Testis (tissue), 3 donors: ENCODE results near the gene ZNF268. TPM values are rescaled to one million over a fixed set of nuclear protein-coding genes. Genes with fewer than 3 reads are reported as not detected.

ENCODE experiments used
- DNase-seq: peaks from one replicate; pipeline ENCODE4 v3.0.0-alpha.2; 2019
- H3K27ac ChIP-seq, 2 donors: fragments of 200-600 bp; sonication (generic); one replicate each; pipeline ENCODE4 v1.5.1; 2019
- H3K27me3 ChIP-seq: fragments of 200-600 bp; sonication (generic); one replicate; pipeline ENCODE4 v1.5.1; 2019
- H3K36me3 ChIP-seq: fragments of 200-600 bp; sonication (generic); one replicate; pipeline ENCODE4 v1.5.1; 2017; ENCODE audit warnings: low read depth; ENCODE audit errors: missing control alignments
- H3K4me1 ChIP-seq: fragments of 200-600 bp; sonication (generic); one replicate; pipeline ENCODE4 v1.5.1; 2019
- H3K4me3 ChIP-seq, 2 donors: fragments of 200-600 bp; sonication (generic); one replicate each; pipeline ENCODE4 v1.5.1; 2017 to 2019
- H3K9me3 ChIP-seq: fragments of 200-600 bp; sonication (generic); one replicate; pipeline ENCODE4 v1.5.1; 2017
- CTCF ChIP-seq, 3 experiments: fragments of 450-650 bp in 2 of 3; fragments of 200-600 bp in 1 of 3; sonication (generic) in 1 of 3; IDR thresholded peaks; one replicate each; pipeline ENCODE4 v1.5.1; 2016 to 2019; ENCODE audit warnings: antibody characterized with exemption in 3 of 3, mild to moderate bottlenecking in 2 of 3, moderate library complexity in 1 of 3
- POLR2A ChIP-seq: fragments of 450-650 bp; IDR thresholded peaks from one replicate; pipeline ENCODE4 v1.6.1; 2017; ENCODE audit warnings: antibody characterized with exemption, mild to moderate bottlenecking, moderate library complexity
- WGBS, 2 donors: methylation state at CpG; one replicate each; pipeline ENCODE4 v1.1.5; 2018; 5-methylcytosine and 5-hydroxymethylcytosine counted together
- intact Hi-C: fragments of 100-400 bp; cut with DNase I; formaldehyde crosslinking; loops from one replicate; pipeline ENCODE4 v1.15.1; 2023; ENCODE audit warnings: low total_unique reads
- polyA plus RNA-seq: library from polyadenylated mRNA; stranded (reverse); fragments of 350-450 nt; fragmentation: Illumina TruSeq; extraction: RNeasy Lipid Tissue Mini Kit (QIAGEN cat#74804); gene quantifications from one replicate; pipeline ENCODE4 v1.2.3, GENCODE V29; 2014; ENCODE audit warnings: low read depth, low replicate concordance; ENCODE audit not compliant: insufficient read depth
- total RNA-seq, 2 donors: library from RNA; depleted of rRNA; stranded (reverse); fragments of >200 nt; gene quantifications; one replicate each; pipeline ENCODE4 v1.2.3, GENCODE V29; 2016

The ZNF268 gene
- total and polyA plus RNA-seq, 3 donors from 2014 or later, result 6.9 to 20.4 (median 18.6) TPM

GRCh38 chr12:133231001-133231400 is 49.7 kb downstream of the ZNF268 start:
- no peaks in the 10 kb centered on the region for H3K36me3 ChIP-seq
- no peaks in the 10 kb centered on the region for H3K4me1 ChIP-seq
- intact Hi-C loops, result no loop called here
- no peak overlapping the region for H3K4me3 ChIP-seq
- WGBS, 2 donors, result 81 to 84% methylated on average over 3 of the region's 3 CpGs
- no peaks in the 10 kb centered on the region for H3K9me3 ChIP-seq
- H3K27me3 ChIP-seq, result no peaks in the 10 kb centered on the region
- no peak overlapping the region for H3K27ac ChIP-seq
- TF ChIP-seq POLR2A (no peak), CTCF (IDR thresholded peaks at IDR 0.05) (no peak)
- DNase-seq, result no peak

- DNase-seq, result no peak
- no peak overlapping the region for H3K27ac ChIP-seq
- WGBS, 2 donors, result 83 to 84% methylated on average over 6 of the region's 6 CpGs
- no peak for TF ChIP-seq CTCF (IDR thresholded peaks at IDR 0.05)
- TF ChIP-seq POLR2A, result no peak
- no peaks in the 10 kb centered on the region for H3K4me1 ChIP-seq
- H3K9me3 ChIP-seq, result no peaks in the 10 kb centered on the region
- no peaks in the 10 kb centered on the region for H3K36me3 ChIP-seq
- intact Hi-C loops, result no loop called here
- no peak overlapping the region for H3K4me3 ChIP-seq
- H3K27me3 ChIP-seq, result no peaks in the 10 kb centered on the region
Measured at GRCh38 chr12:133233006-133233405, 51.7 kb downstream of the ZNF268 start.

GRCh38 chr12:133233993-133234564 is 52.8 kb downstream of the ZNF268 start:
- no peak for DNase-seq
- no peak overlapping the region for H3K4me3 ChIP-seq
- H3K4me1 ChIP-seq, result no peaks in the 10 kb centered on the region
- intact Hi-C loops, result no loop called here
- no peaks in the 10 kb centered on the region for H3K27me3 ChIP-seq
- no peaks in the 10 kb centered on the region for H3K36me3 ChIP-seq
- 83 to 84% methylated on average over 15 to 16 of the region's 18 CpGs for WGBS, 2 donors
- no peak overlapping the region for H3K27ac ChIP-seq
- H3K9me3 ChIP-seq, result no peaks in the 10 kb centered on the region
- TF ChIP-seq POLR2A (no peak), CTCF (IDR thresholded peaks at IDR 0.05) (no peak)

GRCh38 chr12:133234971-133235370 is 53.7 kb downstream of the ZNF268 start:
- TF ChIP-seq POLR2A (no peak), CTCF (IDR thresholded peaks at IDR 0.05) (no peak)
- no peak overlapping the region for H3K27ac ChIP-seq
- intact Hi-C loops, result no loop called here
- DNase-seq, result no peak
- no peaks in the 10 kb centered on the region for H3K9me3 ChIP-seq
- H3K4me3 ChIP-seq, result peak overlapping the region; percentile 18 to 55
- no peaks in the 10 kb centered on the region for H3K36me3 ChIP-seq
- H3K27me3 ChIP-seq, result no peaks in the 10 kb centered on the region
- WGBS, 2 donors, result 32 to 45% methylated on average over 10 to 14 of the region's 20 CpGs
- no peaks in the 10 kb centered on the region for H3K4me1 ChIP-seq
